Stimulated activated naive CD8-positive, alpha-beta T cell treated with anti-CD3 and anti-CD28 coated beads, Interleukin-15, Interleukin-2, amounts not matched to agents 100 ng/mL and 50 ng/mL, for 24 hours (primary cell): ENCODE data around the gene MIEF1.

Experiments used
- H3K27ac Mint-ChIP-seq: one replicate; pipeline ENCODE4 v1.8.0; 2021; ENCODE audit warnings: mild to moderate bottlenecking, mixed read lengths
- H3K27me3 Mint-ChIP-seq: one replicate; pipeline ENCODE4 v1.8.0; 2021; ENCODE audit warnings: mixed read lengths
- H3K36me3 Mint-ChIP-seq: one replicate; pipeline ENCODE4 v1.8.0; 2021; ENCODE audit warnings: low read depth, mixed read lengths
- H3K4me1 Mint-ChIP-seq: one replicate; pipeline ENCODE4 v1.8.0; 2021; ENCODE audit warnings: low read depth, mixed read lengths
- H3K4me3 Mint-ChIP-seq: one replicate; pipeline ENCODE4 v1.8.0; 2021; ENCODE audit warnings: mild to moderate bottlenecking, mixed read lengths
- H3K9me3 Mint-ChIP-seq: one replicate; pipeline ENCODE4 v1.8.0; 2021; ENCODE audit warnings: mixed read lengths

The MIEF1 gene

DNA sequence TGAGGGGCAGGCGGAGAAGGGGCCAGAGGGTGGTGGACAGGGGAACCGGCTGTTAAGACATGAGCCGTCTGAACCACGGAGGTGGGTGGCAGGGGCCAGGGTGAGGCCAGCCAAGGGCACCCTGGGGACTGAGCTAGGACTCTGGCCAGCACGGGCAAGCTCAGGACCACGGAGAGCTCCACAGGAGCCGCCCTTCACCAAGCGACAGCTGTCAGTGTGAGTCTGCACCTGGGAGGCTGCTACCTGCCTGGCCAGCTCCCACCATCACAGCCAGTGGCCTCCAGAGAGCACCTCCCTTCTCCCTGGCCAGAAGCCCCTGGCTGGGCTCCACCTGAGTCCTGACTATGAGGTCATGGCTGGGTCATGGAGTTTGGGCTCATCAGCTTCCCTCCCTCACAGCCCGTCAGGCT lies 23.6 kb upstream of the MIEF1 start:
- Mint-ChIP-seq H3K4me3 (no peak overlapping the region), H3K9me3 (no peaks in the 10 kb centered on the region), H3K36me3 (no peaks in the 10 kb centered on the region), H3K27ac (no peak overlapping the region), H3K27me3 (no peaks in the 10 kb centered on the region), H3K4me1 (no peaks in the 10 kb centered on the region)

DNA sequence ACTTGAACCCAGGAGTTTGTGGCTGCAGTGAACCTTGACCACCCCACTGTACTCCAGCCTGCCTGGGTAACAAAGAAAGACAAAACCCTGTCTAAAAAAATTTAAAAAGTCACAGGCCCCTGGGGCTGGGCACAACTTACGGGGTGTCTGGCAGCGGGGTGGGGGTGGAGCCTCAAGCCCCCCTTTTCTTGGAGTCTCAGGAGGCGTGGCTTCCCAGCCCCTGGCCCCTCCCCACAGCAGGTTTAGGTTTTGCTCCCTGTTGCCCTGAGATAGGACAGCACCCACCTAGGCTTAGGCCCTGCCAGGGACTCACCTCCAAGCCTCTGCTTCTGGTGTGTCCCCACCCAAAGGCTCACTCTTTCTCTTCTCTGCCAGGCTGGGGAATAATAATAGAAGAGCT lies 22.8 kb upstream of the MIEF1 start:
- Mint-ChIP-seq H3K27ac (no peak overlapping the region), H3K4me1 (no peaks in the 10 kb centered on the region), H3K4me3 (no peak overlapping the region), H3K36me3 (no peaks in the 10 kb centered on the region), H3K27me3 (no peaks in the 10 kb centered on the region), H3K9me3 (no peaks in the 10 kb centered on the region)

DNA sequence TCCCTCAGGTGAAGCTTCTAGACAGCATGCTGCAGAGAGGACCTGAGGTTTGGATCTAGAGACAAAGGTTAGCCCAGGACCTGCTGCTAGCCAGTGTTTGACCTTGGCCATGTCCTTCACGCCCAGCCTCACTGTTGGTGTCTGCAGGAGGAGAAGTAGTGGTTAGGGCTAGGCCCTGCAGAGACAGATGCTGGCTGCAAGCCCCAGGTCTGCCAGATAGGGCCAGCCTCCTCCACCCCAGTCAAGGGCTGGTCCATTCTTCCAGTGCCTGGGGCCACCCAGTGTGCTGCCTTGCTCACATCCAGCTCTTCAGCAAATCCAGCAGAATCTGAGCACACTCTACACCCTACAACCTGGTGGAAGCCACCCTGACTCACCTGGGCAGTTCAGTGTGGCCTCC lies 21.5 kb upstream of the MIEF1 start:
- Mint-ChIP-seq H3K27me3 (no peaks in the 10 kb centered on the region), H3K36me3 (no peaks in the 10 kb centered on the region), H3K9me3 (no peaks in the 10 kb centered on the region), H3K4me3 (no peak overlapping the region), H3K4me1 (no peaks in the 10 kb centered on the region), H3K27ac (no peak overlapping the region)

DNA sequence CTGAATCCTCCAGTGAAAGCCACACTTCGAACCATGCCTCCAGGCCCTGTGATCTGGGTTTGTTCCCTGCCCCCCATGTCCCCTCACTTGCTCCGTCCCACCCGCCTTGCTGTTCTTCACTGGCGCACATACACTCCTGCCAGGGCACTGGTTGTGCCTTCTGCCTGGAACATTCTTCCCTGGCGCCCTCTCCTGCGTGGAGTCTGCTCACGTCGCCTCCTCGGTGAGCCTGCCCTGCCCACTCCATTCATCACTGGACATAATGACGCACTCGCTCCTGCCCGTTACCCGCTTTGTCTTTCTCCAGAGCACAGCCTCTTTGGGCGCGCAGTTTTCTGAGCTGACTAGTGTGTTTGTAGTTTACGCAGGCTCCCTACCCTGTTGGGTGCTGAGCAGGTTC lies 21.0 kb upstream of the MIEF1 start:
- Mint-ChIP-seq H3K9me3 (no peaks in the 10 kb centered on the region), H3K36me3 (no peaks in the 10 kb centered on the region), H3K4me1 (no peaks in the 10 kb centered on the region)

DNA sequence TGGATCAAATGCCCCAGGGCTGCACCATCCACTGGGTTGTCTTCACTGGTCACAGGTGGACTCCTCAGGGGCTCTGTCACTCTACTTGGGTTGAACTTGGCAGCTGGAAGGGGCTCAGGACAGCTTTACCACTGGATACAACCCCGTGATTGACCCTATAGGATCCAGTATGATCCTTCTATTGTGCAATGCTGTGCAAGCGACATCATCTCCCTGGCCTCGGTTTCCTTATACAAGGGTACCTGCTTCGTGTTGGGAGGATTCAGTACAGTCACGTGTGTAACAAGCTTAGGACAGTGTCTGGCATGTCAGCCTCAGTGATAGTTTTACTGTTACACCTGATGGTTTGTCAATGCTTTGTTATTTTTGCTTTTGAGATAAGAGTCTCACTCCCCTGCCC lies 20.5 kb upstream of the MIEF1 start:
- no peaks in the 10 kb centered on the region for H3K9me3 Mint-ChIP-seq

More for the DNA sequence above, 21.0 kb upstream of the MIEF1 start:
- Mint-ChIP-seq H3K27me3 (no peaks in the 10 kb centered on the region), H3K27ac (no peak overlapping the region), H3K4me3 (no peak overlapping the region)

DNA sequence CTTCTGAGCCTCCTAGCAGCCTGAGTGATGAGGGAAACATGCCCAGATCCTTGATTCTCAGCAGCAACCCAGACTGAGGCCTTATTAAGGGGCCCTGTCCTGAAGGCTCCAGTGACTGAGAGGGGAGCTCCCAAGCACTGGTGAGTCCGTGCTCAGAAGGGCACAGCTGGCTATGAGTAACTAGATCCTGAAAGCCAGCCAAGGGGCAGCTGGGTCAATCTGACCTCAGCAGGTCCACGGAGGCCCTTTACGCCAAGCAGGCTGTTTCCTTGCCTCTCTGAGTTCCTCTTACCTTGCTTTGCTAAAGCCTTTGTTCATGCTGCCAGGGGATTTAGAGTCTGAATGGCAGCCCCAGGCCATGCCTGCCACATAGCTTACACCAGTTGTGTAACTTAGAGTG lies 19.3 kb upstream of the MIEF1 start:
- Mint-ChIP-seq H3K36me3 (no peaks in the 10 kb centered on the region), H3K4me1 (no peaks in the 10 kb centered on the region), H3K27me3 (no peaks in the 10 kb centered on the region), H3K9me3 (no peaks in the 10 kb centered on the region), H3K27ac (no peak overlapping the region), H3K4me3 (no peak overlapping the region)

More for the DNA sequence above, 20.5 kb upstream of the MIEF1 start:
- Mint-ChIP-seq H3K27me3 (no peaks in the 10 kb centered on the region), H3K4me3 (no peak overlapping the region), H3K27ac (no peak overlapping the region), H3K36me3 (no peaks in the 10 kb centered on the region), H3K4me1 (no peaks in the 10 kb centered on the region)

DNA sequence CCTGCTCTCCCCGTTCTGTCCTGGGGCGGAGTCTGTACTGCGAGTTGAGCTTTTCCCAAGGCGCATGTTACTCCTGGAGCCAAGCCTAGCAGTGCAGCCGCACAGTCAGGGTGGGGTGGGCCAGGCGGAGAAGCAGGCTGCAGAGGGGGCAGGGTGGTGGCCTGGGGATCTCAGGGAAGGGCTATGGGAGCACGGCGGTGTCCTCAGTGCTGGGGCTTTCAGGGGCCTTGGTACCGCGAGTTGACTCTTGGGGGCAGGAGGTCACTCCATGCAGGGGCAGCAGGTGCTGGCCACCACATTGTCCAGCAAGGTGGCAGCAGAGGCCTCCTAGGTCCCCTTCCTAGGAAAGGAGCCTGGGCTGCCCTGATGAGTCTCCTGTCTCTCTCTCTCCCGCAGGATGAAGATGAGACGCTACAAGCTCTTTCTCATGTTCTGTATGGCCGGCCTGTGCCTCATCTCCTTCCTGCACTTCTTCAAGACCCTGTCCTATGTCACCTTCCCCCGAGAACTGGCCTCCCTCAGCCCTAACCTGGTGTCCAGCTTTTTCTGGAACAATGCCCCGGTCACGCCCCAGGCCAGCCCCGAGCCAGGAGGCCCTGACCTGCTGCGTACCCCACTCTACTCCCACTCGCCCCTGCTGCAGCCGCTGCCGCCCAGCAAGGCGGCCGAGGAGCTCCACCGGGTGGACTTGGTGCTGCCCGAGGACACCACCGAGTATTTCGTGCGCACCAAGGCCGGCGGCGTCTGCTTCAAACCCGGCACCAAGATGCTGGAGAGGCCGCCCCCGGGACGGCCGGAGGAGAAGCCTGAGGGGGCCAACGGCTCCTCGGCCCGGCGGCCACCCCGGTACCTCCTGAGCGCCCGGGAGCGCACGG lies 14.9 kb upstream of the MIEF1 start:
- no peaks in the 10 kb centered on the region for H3K36me3 Mint-ChIP-seq
- no peaks in the 10 kb centered on the region for H3K27me3 Mint-ChIP-seq
- peaks cover 6% of the 10 kb centered on the region for H3K4me1 Mint-ChIP-seq
- H3K9me3 Mint-ChIP-seq: no peaks in the 10 kb centered on the region
- H3K27ac Mint-ChIP-seq: no peak overlapping the region
- no peak overlapping the region for H3K4me3 Mint-ChIP-seq

DNA sequence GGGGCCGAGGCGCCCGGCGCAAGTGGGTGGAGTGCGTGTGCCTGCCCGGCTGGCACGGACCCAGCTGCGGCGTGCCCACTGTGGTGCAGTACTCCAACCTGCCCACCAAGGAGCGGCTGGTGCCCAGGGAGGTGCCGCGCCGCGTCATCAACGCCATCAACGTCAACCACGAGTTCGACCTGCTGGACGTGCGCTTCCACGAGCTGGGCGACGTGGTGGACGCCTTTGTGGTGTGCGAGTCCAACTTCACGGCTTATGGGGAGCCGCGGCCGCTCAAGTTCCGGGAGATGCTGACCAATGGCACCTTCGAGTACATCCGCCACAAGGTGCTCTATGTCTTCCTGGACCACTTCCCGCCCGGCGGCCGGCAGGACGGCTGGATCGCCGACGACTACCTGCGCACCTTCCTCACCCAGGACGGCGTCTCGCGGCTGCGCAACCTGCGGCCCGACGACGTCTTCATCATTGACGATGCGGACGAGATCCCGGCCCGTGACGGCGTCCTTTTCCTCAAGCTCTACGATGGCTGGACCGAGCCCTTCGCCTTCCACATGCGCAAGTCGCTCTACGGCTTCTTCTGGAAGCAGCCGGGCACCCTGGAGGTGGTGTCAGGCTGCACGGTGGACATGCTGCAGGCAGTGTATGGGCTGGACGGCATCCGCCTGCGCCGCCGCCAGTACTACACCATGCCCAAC lies 14.1 kb upstream of the MIEF1 start:
- Mint-ChIP-seq H3K4me3 (no peak overlapping the region), H3K4me1 (peaks cover 6% of the 10 kb centered on the region), H3K36me3 (no peaks in the 10 kb centered on the region), H3K9me3 (no peaks in the 10 kb centered on the region), H3K27ac (no peak overlapping the region), H3K27me3 (no peaks in the 10 kb centered on the region)

DNA sequence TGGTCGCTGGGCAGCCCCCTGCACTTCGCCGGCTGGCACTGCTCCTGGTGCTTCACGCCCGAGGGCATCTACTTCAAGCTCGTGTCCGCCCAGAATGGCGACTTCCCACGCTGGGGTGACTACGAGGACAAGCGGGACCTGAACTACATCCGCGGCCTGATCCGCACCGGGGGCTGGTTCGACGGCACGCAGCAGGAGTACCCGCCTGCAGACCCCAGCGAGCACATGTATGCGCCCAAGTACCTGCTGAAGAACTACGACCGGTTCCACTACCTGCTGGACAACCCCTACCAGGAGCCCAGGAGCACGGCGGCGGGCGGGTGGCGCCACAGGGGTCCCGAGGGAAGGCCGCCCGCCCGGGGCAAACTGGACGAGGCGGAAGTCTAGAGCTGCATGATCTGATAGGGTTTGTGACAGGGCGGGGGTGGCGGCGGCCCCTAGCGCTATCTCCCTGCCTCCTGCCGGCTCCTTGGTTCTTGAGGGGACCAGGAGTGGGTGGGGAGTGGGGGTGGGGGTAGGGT lies 13.5 kb upstream of the MIEF1 start:
- H3K9me3 Mint-ChIP-seq: no peaks in the 10 kb centered on the region
- no peak overlapping the region for H3K27ac Mint-ChIP-seq
- H3K27me3 Mint-ChIP-seq: no peaks in the 10 kb centered on the region
- H3K36me3 Mint-ChIP-seq: no peaks in the 10 kb centered on the region
- peaks cover 6% of the 10 kb centered on the region for H3K4me1 Mint-ChIP-seq
- H3K4me3 Mint-ChIP-seq: no peak overlapping the region

DNA sequence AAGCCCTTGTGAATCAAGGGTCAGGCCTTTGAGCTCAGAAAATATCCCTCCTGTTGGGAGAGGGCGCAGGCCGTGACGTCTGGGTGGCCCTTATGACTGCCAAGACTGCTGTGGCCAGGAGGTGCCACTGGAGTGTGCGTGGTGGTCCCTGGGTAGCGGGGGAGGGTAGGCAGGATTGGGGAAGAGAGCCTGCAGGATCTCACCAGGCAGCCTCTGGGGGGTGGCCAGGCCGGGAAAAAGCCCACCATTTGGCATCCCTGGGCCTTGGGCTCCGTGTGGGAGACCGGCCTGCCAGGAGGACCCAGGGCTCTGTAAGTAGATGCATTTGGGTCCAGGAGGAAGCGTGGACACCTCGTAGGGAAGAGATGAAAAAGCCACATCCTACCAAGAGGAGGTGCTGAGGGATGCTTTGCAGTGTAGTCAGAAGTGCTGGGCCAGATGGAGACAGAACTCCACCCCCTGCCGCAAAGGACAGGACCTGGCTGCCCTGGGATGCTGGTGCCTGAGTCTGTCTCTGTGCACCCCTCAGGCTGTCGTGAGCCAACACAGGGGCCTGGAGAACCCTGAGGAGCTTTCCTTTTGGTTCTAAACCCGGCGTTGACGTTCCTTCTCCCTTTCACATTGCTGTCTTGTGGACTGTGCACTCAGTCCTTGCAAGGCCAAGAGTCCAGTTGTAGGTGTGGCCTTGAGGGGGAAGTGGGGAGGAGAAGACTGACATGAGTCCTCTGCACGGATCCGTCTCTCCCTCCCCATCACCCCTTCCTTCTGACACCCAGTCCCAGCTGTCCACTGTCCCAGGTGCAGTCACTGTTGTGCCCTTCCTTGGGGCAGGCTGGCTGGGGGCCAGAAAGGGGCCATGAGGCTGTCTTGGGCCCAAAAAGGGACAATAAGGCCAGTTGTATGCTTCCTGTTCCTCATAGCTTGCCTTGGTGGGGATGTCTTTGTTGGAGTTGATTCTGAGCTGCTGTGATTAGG lies 12.7 kb upstream of the MIEF1 start:
- Mint-ChIP-seq H3K27ac (no peak overlapping the region), H3K4me3 (peak overlapping the region; percentile 62), H3K27me3 (no peaks in the 10 kb centered on the region), H3K4me1 (peaks cover 6% of the 10 kb centered on the region), H3K9me3 (no peaks in the 10 kb centered on the region), H3K36me3 (no peaks in the 10 kb centered on the region)

DNA sequence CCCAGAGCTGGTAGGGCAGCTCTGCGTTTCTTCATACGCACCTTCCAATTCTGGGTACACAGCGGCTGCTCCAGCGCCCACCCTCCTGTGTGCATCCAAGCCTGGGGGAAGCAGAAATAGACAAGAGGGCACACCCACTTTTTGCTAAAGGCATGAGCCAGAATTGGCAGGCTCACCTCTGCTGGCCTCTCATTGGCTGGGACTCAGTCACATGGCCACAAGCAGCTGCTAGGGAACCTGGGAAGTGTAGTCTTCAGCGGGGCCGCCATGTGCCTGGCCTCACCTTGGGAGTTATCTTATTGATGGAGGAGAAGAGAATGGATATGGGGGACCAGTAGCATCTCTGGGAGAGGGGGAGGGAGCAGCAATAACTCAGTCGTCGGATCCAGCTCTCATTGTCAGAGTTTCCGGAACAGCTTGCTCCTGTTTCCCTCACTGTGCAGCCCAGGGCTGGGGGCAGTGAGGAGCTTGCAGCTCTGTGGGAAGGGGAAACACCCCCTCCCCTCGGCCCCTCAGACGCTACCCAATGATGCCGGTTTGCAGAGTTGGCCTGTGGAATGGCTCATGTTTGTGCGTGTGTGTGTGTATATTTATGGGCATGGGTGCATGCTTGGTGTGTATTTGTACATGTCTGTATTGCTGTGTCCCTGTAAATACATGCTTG lies 11.8 kb upstream of the MIEF1 start:
- Mint-ChIP-seq H3K4me1 (peaks cover 6% of the 10 kb centered on the region), H3K27ac (peak overlapping the region; percentile 66), H3K27me3 (no peaks in the 10 kb centered on the region), H3K36me3 (no peaks in the 10 kb centered on the region), H3K9me3 (no peaks in the 10 kb centered on the region), H3K4me3 (peak overlapping the region; percentile 62)

DNA sequence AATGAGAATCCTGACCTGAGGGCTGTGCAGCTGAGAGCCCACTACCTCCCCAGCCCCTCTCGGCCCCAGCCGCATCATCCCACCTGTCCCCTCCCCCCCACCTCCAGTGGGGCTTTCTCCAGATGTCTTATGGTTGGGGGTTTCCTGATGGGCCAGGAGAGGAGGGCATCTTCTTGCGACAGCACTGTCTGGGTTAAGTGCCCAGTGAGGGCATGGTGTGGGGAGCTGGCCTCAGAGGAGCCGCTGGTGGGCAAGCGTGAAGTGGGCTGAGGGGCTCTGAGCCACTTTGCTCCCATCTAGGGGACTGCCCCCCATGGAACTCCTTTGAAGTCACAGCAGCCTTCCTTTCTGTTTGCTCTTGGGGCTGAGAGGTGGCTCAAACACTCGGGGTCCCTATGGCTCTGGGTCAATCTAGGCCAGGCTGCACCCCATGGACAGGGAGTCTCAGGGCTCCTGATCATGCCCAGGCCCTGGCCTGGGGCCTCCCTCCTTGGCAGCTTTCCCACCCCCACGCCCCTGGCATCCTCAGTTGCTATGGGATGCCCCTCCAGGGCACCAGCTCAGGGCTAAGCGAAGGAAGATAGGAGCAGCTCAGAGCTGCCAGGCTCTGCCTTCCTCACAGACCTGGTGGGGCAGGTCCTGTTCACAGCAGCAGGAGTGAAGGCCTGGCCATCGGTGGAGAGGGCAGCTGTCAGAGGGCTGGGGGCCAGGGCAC lies 11.0 kb upstream of the MIEF1 start:
- Mint-ChIP-seq H3K27ac (no peak overlapping the region), H3K4me1 (peaks cover 6% of the 10 kb centered on the region), H3K27me3 (no peaks in the 10 kb centered on the region), H3K9me3 (no peaks in the 10 kb centered on the region), H3K36me3 (no peaks in the 10 kb centered on the region), H3K4me3 (no peak overlapping the region)

DNA sequence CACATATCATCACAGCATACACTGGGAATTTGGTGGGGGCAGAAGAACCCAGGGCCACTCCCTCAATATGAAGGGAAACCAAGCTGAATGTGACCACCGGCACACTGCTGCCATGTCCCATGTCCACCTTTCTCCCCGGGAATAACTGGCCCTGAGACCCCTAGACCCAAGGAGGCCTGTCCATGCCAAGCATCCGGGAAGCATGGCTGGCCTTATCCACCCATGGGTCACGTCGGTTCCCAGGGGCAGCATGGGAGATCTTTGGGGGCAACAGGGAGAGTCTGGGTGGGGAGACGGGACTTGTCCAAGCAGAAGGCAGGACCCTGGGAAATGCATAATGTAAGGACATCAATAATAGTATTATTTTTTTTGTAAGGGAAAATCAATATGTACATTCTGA lies 10.4 kb upstream of the MIEF1 start:
- no peak overlapping the region for H3K27ac Mint-ChIP-seq
- H3K9me3 Mint-ChIP-seq: no peaks in the 10 kb centered on the region

DNA sequence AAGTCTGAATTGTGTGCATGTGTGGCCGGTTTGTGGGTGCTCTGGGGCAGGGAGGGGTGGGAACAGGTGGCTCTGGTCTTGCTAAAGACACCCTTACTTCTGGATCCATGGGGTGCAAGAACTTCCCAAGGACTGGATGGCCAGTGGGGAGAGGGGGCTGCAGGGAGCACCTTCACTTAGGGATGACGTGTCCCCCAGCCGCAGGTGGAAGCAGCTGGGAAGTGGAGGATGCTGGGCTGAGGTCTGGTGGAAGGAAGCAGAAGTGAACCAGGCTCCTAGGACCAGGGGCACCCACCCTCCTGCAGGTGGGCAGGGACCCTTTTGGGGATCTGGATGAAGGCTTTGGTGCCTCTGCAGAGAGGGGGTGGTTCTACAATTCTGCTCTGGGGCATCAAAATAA lies 9.9 kb upstream of the MIEF1 start:
- Mint-ChIP-seq H3K36me3 (no peaks in the 10 kb centered on the region), H3K27ac (no peak overlapping the region), H3K27me3 (no peaks in the 10 kb centered on the region), H3K9me3 (no peaks in the 10 kb centered on the region), H3K4me3 (no peak overlapping the region), H3K4me1 (peaks cover 6% of the 10 kb centered on the region)

More for the DNA sequence above, 10.4 kb upstream of the MIEF1 start:
- Mint-ChIP-seq H3K4me3 (no peak overlapping the region), H3K36me3 (no peaks in the 10 kb centered on the region), H3K4me1 (peaks cover 6% of the 10 kb centered on the region), H3K27me3 (no peaks in the 10 kb centered on the region)
